Thyroid gland (tissue), 4 donors: ENCODE results near the gene MIER2. TPM values are rescaled to one million over a fixed set of nuclear protein-coding genes. Genes with fewer than 3 reads are reported as not detected.

ENCODE experiments used
- DNase-seq, 2 donors: peaks; one replicate each; pipeline ENCODE4 v3.0.0-alpha.2; 2019
- H3K27ac ChIP-seq, 3 donors: fragments of 200-600 bp; sonication (generic); 1 replicate in 2 of 3; 2 replicates in 1 of 3; pipeline ENCODE4 v1.5.1; 2016 to 2019; ENCODE audit warnings: mild to moderate bottlenecking in 1 of 3, moderate library complexity in 1 of 3
- H3K27me3 ChIP-seq: fragments of 200-600 bp; sonication (generic); one replicate; pipeline ENCODE4 v1.5.1; 2019
- H3K36me3 ChIP-seq, 2 donors: fragments of 200-600 bp; sonication (generic); one replicate each; pipeline ENCODE4 v1.5.1; 2016 to 2019
- H3K4me1 ChIP-seq, 2 donors: fragments of 200-600 bp; sonication (generic); one replicate each; pipeline ENCODE4 v1.5.1; 2017 to 2019
- H3K4me3 ChIP-seq, 3 donors: fragments of 200-600 bp; sonication (generic); replicated peaks in 1 of 3; 1 replicate in 2 of 3; 2 replicates in 1 of 3; pipeline ENCODE4 v1.5.1; 2016; ENCODE audit warnings: mild to moderate bottlenecking in 1 of 3
- H3K9me3 ChIP-seq: fragments of 200-600 bp; sonication (generic); one replicate; pipeline ENCODE4 v1.5.1; 2017
- POLR2A ChIP-seq, 2 donors: fragments of 450-650 bp; IDR thresholded peaks; one replicate each; pipeline ENCODE4 v1.6.1; 2017; ENCODE audit warnings: antibody characterized with exemption in 2 of 2, mild to moderate bottlenecking in 2 of 2, moderate library complexity in 1 of 2
- WGBS, 2 donors: methylation state at CpG; one replicate each; pipeline ENCODE4 v1.1.5; 2017; 5-methylcytosine and 5-hydroxymethylcytosine counted together
- intact Hi-C: fragments of 100-400 bp; cut with DNase I; formaldehyde crosslinking; loops from one replicate; pipeline ENCODE4 v1.15.1; 2023
- total RNA-seq, 4 donors: library from RNA; depleted of rRNA; stranded (reverse); fragments of >200 nt; gene quantifications; one replicate each; pipeline ENCODE4 v1.2.3, GENCODE V29; 2016
- TF ChIP-seq, protein P1 (sequence below), 6 experiments: fragments of 200-600 bp in 3 of 6; fragments of 450-650 bp in 3 of 6; sonication (generic) in 3 of 6; IDR thresholded peaks; one replicate each; pipeline ENCODE4 v1.5.1; 2016 to 2019; ENCODE audit warnings: antibody characterized with exemption in 6 of 6, mild to moderate bottlenecking in 2 of 6, inconsistent platforms in 1 of 6, moderate library complexity in 1 of 6

Gene MIER2
- total RNA-seq, 4 donors from 2014 or later = 9.0 to 20.1 (median 11.2) TPM

DNA sequence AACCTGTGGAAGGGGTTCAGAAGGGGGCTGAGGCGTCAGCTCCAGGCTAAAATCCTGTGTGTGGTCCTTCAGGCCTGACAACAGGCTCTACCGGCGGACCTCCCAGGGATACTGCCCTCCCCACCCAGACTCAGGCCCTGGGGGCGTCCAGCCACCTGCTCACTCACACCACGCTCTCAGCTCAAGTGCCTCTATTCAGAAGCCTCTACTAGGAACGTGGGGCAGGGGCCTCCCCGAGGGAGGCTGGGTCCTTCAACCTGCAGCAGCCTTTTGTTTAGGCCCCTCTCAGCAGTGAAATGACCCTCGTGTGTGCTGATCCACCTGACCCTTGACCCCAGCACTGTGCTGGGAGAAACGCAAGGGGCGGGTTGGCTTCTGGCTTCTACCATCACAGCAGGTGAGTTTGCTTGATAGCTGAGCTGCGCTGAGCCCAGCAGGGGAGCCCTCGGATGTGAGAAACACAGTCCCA, 64.0 kb downstream of the MIER2 start:
- H3K27ac ChIP-seq = no peak overlapping the region
- H3K9me3 ChIP-seq = no peaks in the 10 kb centered on the region
- no peak for DNase-seq
- no peaks in the 10 kb centered on the region for H3K27me3 ChIP-seq
- intact Hi-C loops = no loop called here
- H3K4me3 ChIP-seq = no peak overlapping the region
- TF ChIP-seq, protein P1, sequence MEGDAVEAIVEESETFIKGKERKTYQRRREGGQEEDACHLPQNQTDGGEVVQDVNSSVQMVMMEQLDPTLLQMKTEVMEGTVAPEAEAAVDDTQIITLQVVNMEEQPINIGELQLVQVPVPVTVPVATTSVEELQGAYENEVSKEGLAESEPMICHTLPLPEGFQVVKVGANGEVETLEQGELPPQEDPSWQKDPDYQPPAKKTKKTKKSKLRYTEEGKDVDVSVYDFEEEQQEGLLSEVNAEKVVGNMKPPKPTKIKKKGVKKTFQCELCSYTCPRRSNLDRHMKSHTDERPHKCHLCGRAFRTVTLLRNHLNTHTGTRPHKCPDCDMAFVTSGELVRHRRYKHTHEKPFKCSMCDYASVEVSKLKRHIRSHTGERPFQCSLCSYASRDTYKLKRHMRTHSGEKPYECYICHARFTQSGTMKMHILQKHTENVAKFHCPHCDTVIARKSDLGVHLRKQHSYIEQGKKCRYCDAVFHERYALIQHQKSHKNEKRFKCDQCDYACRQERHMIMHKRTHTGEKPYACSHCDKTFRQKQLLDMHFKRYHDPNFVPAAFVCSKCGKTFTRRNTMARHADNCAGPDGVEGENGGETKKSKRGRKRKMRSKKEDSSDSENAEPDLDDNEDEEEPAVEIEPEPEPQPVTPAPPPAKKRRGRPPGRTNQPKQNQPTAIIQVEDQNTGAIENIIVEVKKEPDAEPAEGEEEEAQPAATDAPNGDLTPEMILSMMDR (IDR thresholded peaks at IDR 0.05) = no peak
- no peak for TF ChIP-seq POLR2A (IDR thresholded peaks at IDR 0.05)
- H3K36me3 ChIP-seq = peaks cover 0 to 7% of the 10 kb centered on the region in 2 donors
- WGBS, 2 donors = 47 to 61% methylated on average over 11 of the region's 12 CpGs
- H3K4me1 ChIP-seq = no peaks in the 10 kb centered on the region

DNA sequence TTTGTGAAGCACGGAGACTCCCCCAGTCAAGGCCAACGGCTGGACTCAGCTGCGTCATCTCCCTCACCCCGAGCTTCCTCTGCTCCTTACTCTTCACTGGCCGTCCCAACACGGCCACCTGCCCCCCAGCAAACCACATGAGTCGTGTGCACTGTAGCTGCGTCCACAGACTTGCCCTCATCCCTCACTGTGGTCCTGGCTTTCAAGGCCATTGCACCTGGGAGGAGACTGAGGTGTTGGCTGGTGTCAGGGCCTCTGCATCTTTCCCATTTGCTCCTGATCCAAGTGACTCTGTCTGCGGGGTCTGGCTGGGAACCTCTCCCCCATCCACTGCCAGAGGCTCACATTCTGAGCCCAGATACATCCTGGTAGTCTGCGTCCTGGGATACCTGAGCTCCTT, 64.9 kb downstream of the MIER2 start:
- H3K27ac ChIP-seq = no peak overlapping the region
- 72 to 91% methylated on average over 9 to 10 of the region's 10 CpGs for WGBS, 2 donors
- H3K4me3 ChIP-seq = no peak overlapping the region
- H3K27me3 ChIP-seq = no peaks in the 10 kb centered on the region
- no peaks in the 10 kb centered on the region for H3K4me1 ChIP-seq
- peaks cover 0 to 7% of the 10 kb centered on the region in 2 donors for H3K36me3 ChIP-seq
- TF ChIP-seq, protein P1 (IDR thresholded peaks at IDR 0.05) = no peak
- no peak for TF ChIP-seq POLR2A (IDR thresholded peaks at IDR 0.05)
- DNase-seq = no peak
- no peaks in the 10 kb centered on the region for H3K9me3 ChIP-seq
- intact Hi-C loops = no loop called here

DNA sequence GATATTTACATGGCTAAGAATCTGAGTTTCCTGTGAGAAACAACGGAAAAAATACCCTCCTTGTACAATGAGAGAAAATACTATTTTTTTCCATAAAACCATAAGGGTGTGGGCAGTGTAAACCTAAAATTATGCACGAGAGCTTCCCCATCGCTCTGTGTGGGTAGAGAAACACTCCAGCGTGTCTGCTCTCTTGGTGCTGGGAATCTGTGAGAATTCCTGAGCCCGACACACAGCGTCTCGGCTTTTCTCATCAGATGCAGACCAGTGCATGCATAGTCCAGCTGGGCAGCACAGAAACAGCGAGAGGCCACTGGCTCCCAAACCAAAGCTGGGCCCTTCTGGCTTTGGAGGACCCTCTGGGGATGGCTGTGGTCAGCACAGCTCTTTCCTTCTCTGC, 65.4 kb downstream of the MIER2 start:
- Histone ChIP-seq H3K9me3 (no peaks in the 10 kb centered on the region), H3K4me3 (no peak overlapping the region), H3K27ac (no peak overlapping the region), H3K36me3 (peaks cover 0 to 7% of the 10 kb centered on the region in 2 donors), H3K4me1 (no peaks in the 10 kb centered on the region), H3K27me3 (no peaks in the 10 kb centered on the region)
- TF ChIP-seq POLR2A (IDR thresholded peaks at IDR 0.05) = no peak
- TF ChIP-seq, protein P1 (IDR thresholded peaks at IDR 0.05) = no peak
- intact Hi-C loops = no loop called here
- DNase-seq = no peak
- 88 to 90% methylated on average over 8 of the region's 8 CpGs for WGBS, 2 donors

DNA sequence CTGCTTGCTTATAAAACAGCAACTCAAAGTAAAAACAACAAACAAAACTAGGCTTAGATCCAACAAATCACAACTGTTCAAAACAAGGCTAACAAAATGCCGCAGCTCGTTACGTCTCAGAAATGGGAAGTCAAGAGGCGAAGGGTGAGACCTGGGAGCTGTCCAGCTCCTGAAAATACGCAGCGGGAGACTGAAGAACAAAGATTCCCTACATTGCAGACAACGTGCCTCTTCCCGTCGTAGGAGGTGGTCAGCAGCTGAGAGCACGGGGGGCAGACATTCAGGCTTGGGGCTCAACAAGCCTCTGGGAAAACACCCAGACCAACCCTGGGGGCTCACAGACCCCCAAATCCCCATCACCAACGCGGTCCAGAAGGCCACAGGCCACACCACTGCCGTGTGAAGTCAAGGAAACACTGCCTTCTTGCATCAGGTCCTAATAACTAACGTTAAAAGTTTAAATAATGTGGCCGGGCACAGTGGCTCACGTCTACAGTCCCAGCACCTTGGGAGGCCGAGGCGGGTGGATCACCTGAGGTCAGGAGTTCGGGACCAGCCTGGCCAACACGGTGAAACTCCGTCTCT, 66.9 kb downstream of the MIER2 start:
- H3K36me3 ChIP-seq = peaks cover 0 to 7% of the 10 kb centered on the region in 2 donors
- no peaks in the 10 kb centered on the region for H3K9me3 ChIP-seq
- 38 to 44% methylated on average over 18 to 21 of the region's 21 CpGs for WGBS, 2 donors
- no peaks in the 10 kb centered on the region for H3K27me3 ChIP-seq
- no peak for DNase-seq
- intact Hi-C loops = no loop called here
- TF ChIP-seq POLR2A (IDR thresholded peaks at IDR 0.05) = no peak
- TF ChIP-seq, protein P1 (IDR thresholded peaks at IDR 0.05) = no peak
- H3K27ac ChIP-seq = no peak overlapping the region
- H3K4me1 ChIP-seq = no peaks in the 10 kb centered on the region
- H3K4me3 ChIP-seq = no peak overlapping the region

DNA sequence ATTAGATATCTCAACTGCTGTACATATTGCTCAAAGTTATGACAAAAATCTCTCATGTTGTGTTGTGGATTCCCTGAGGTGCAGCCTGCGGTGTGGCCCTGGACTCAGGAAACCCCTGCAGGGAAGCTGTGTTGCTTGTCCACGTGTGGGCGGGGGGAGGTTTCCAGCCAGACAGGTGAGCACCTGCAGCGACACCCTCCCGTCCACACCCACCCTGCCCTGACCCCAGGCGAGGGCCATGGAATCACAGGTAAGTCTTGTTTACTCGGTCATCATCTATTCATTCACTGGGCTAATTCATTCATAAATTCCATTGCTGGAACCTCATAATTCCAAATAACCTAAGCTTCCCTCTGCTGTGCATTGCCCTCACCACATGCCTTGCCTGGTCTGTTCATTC, 67.5 kb downstream of the MIER2 start:
- Histone ChIP-seq H3K4me1 (no peaks in the 10 kb centered on the region), H3K27me3 (no peaks in the 10 kb centered on the region), H3K9me3 (no peaks in the 10 kb centered on the region), H3K36me3 (peaks cover 0 to 7% of the 10 kb centered on the region in 2 donors), H3K27ac (no peak overlapping the region), H3K4me3 (no peak overlapping the region)
- intact Hi-C loops = no loop called here
- TF ChIP-seq, protein P1 (IDR thresholded peaks at IDR 0.05) = no peak
- no peak for TF ChIP-seq POLR2A (IDR thresholded peaks at IDR 0.05)
- 66 to 74% methylated on average over 7 of the region's 7 CpGs for WGBS, 2 donors
- DNase-seq = no peak
